Testis (tissue), 3 donors: ENCODE results near the gene ZNF600. TPM values are rescaled to one million over a fixed set of nuclear protein-coding genes. Genes with fewer than 3 reads are reported as not detected.
"Not testable (repeated sequence)": the region's sequence is repeated elsewhere in the genome, so short reads cannot be mapped to it uniquely, and the experiment has no call there.

ENCODE experiments used
- DNase-seq: peaks from one replicate; pipeline ENCODE4 v3.0.0-alpha.2; 2019
- H3K27ac ChIP-seq, 2 donors: fragments of 200-600 bp; sonication (generic); one replicate each; pipeline ENCODE4 v1.5.1; 2019
- H3K27me3 ChIP-seq: fragments of 200-600 bp; sonication (generic); one replicate; pipeline ENCODE4 v1.5.1; 2019
- H3K36me3 ChIP-seq: fragments of 200-600 bp; sonication (generic); one replicate; pipeline ENCODE4 v1.5.1; 2017; ENCODE audit warnings: low read depth; ENCODE audit errors: missing control alignments
- H3K4me1 ChIP-seq: fragments of 200-600 bp; sonication (generic); one replicate; pipeline ENCODE4 v1.5.1; 2019
- H3K4me3 ChIP-seq, 2 donors: fragments of 200-600 bp; sonication (generic); one replicate each; pipeline ENCODE4 v1.5.1; 2017 to 2019
- H3K9me3 ChIP-seq: fragments of 200-600 bp; sonication (generic); one replicate; pipeline ENCODE4 v1.5.1; 2017
- CTCF ChIP-seq, 3 experiments: fragments of 450-650 bp in 2 of 3; fragments of 200-600 bp in 1 of 3; sonication (generic) in 1 of 3; IDR thresholded peaks; one replicate each; pipeline ENCODE4 v1.5.1; 2016 to 2019; ENCODE audit warnings: antibody characterized with exemption in 3 of 3, mild to moderate bottlenecking in 2 of 3, moderate library complexity in 1 of 3
- POLR2A ChIP-seq: fragments of 450-650 bp; IDR thresholded peaks from one replicate; pipeline ENCODE4 v1.6.1; 2017; ENCODE audit warnings: antibody characterized with exemption, mild to moderate bottlenecking, moderate library complexity
- WGBS, 2 donors: methylation state at CpG; one replicate each; pipeline ENCODE4 v1.1.5; 2018; 5-methylcytosine and 5-hydroxymethylcytosine counted together
- intact Hi-C: fragments of 100-400 bp; cut with DNase I; formaldehyde crosslinking; loops from one replicate; pipeline ENCODE4 v1.15.1; 2023; ENCODE audit warnings: low total_unique reads
- polyA plus RNA-seq: library from polyadenylated mRNA; stranded (reverse); fragments of 350-450 nt; fragmentation: Illumina TruSeq; extraction: RNeasy Lipid Tissue Mini Kit (QIAGEN cat#74804); gene quantifications from one replicate; pipeline ENCODE4 v1.2.3, GENCODE V29; 2014; ENCODE audit warnings: low read depth, low replicate concordance; ENCODE audit not compliant: insufficient read depth
- total RNA-seq, 2 donors: library from RNA; depleted of rRNA; stranded (reverse); fragments of >200 nt; gene quantifications; one replicate each; pipeline ENCODE4 v1.2.3, GENCODE V29; 2016

ZNF600 gene
- total and polyA plus RNA-seq, 3 donors from 2014 or later, result 2.7 to 6.9 (median 5.2) TPM

- Histone ChIP-seq H3K36me3 (no peaks in the 10 kb centered on the region), H3K27me3 (no peaks in the 10 kb centered on the region), H3K4me3 (no peak overlapping the region), H3K4me1 (no peaks in the 10 kb centered on the region), H3K9me3 (no peaks in the 10 kb centered on the region), H3K27ac (no peak overlapping the region)
- 58 to 86% methylated on average over 14 of the region's 14 CpGs for WGBS, 2 donors
- intact Hi-C loops, result no loop called here
- no peak for DNase-seq
- TF ChIP-seq CTCF (IDR thresholded peaks at IDR 0.05) (no peak), POLR2A (no peak)
These were observed 47.0 kb downstream of the ZNF600 start for GRCh38 chr19:52739576-52739975.

GRCh38 chr19:52735734-52736133, 50.9 kb downstream of the ZNF600 start:
- DNase-seq, result peak; percentile 67
- Histone ChIP-seq H3K27ac (peak overlapping the region; percentile 75 to 79), H3K27me3 (no peaks in the 10 kb centered on the region), H3K9me3 (no peaks in the 10 kb centered on the region), H3K4me3 (peak overlapping the region; percentile 69 to 84), H3K36me3 (no peaks in the 10 kb centered on the region), H3K4me1 (no peaks in the 10 kb centered on the region)
- WGBS, 2 donors, result 29 to 45% methylated on average over 18 of the region's 18 CpGs
- TF ChIP-seq CTCF (IDR thresholded peaks at IDR 0.05) (no peak), POLR2A (no peak)
- intact Hi-C loops, result no loop called here

GRCh38 chr19:52734893-52735661, 51.5 kb downstream of the ZNF600 start, which contains the start of gene ZNF611:
ZNF611 (minus strand) TSS chr19:52735044; CDS start chr19:52715894, 19,150 bp downstream.
- TF ChIP-seq POLR2A (peak; percentile 46), CTCF (IDR thresholded peaks at IDR 0.05) (peak; percentile 56 to 66 (median 58))
- no peaks in the 10 kb centered on the region for H3K27me3 ChIP-seq
- intact Hi-C loops, result no loop called here

GRCh38 chr19:52734331-52734892, 52.2 kb downstream of the ZNF600 start:
- 1% methylated on average over 34 to 39 of the region's 39 CpGs for WGBS, 2 donors

More at GRCh38 chr19:52734893-52735661, 51.5 kb downstream of the ZNF600 start, which contains the start of gene ZNF611:
- Histone ChIP-seq H3K36me3 (no peaks in the 10 kb centered on the region), H3K27ac (peak within 1 kb of the TSS; percentile 75 to 79), H3K4me3 (peak within 1 kb of the TSS; percentile 69 to 84), H3K4me1 (no peaks in the 10 kb centered on the region), H3K9me3 (no peaks in the 10 kb centered on the region)
- 3 to 5% methylated on average over 38 of the region's 38 CpGs for WGBS, 2 donors
- peak; percentile 99 for DNase-seq

GRCh38 chr19:52726051-52726450, 60.5 kb downstream of the ZNF600 start:
- peak overlapping the region; percentile 23 to 26 for H3K4me3 ChIP-seq
- H3K9me3 ChIP-seq, DNase-seq, H3K27me3 ChIP-seq, H3K36me3 ChIP-seq, intact Hi-C loops, H3K27ac ChIP-seq, H3K4me1 ChIP-seq: not testable (repeated sequence)
- 77 to 80% methylated on average over 16 of the region's 16 CpGs for WGBS, 2 donors

More at GRCh38 chr19:52734331-52734892, 52.2 kb downstream of the ZNF600 start:
- Histone ChIP-seq H3K36me3 (no peaks in the 10 kb centered on the region), H3K9me3 (no peaks in the 10 kb centered on the region), H3K27ac (peak overlapping the region; percentile 52 to 75), H3K4me1 (no peaks in the 10 kb centered on the region), H3K27me3 (no peaks in the 10 kb centered on the region), H3K4me3 (peak overlapping the region; percentile 69 to 84)
- intact Hi-C loops, result no loop called here
- TF ChIP-seq POLR2A (no peak), CTCF (IDR thresholded peaks at IDR 0.05) (no peak)
- DNase-seq, result peak; percentile 18
